HG03175 (cell line): Measurements from ENCODE around the gene TACR2.

Experiments
- ATAC-seq: cut with Tn5 transposase; IDR thresholded peaks from one replicate; pipeline ENCODE4 v1.9.1; 2021; ENCODE audit warnings: mild to moderate bottlenecking, moderate library complexity; ENCODE audit not compliant: unreplicated experiment

TACR2 gene

GRCh38 chr10:69405221-69405620, 11.5 kb downstream of the TACR2 start:
- no peak for ATAC-seq

- no peak for ATAC-seq
Measured at GRCh38 chr10:69404786-69405185, 11.9 kb downstream of the TACR2 start.

- no peak for ATAC-seq
Measured at GRCh38 chr10:69403519-69403918, 13.2 kb downstream of the TACR2 start.

- ATAC-seq = no peak
Measured at GRCh38 chr10:69403066-69403465, 13.7 kb downstream of the TACR2 start.

GRCh38 chr10:69402386-69402785, 14.3 kb downstream of the TACR2 start:
- ATAC-seq = no peak

GRCh38 chr10:69401416-69401815, 15.3 kb downstream of the TACR2 start:
- no peak for ATAC-seq

- ATAC-seq = no peak
Measured at GRCh38 chr10:69400936-69401335, 15.8 kb downstream of the TACR2 start.

GRCh38 chr10:69398466-69398865, 18.3 kb downstream of the TACR2 start:
- no peak for ATAC-seq

GRCh38 chr10:69397972-69398371, 18.7 kb downstream of the TACR2 start:
- ATAC-seq = no peak

- ATAC-seq = no peak
Measured at GRCh38 chr10:69394020-69394419, 22.7 kb downstream of the TACR2 start.

- peak; percentile 81 for ATAC-seq
Measured at GRCh38 chr10:69392481-69393000, 24.2 kb downstream of the TACR2 start.

GRCh38 chr10:69391158-69391557, 25.6 kb downstream of the TACR2 start:
- no peak for ATAC-seq

- no peak for ATAC-seq
Measured at GRCh38 chr10:69389827-69390490, 26.8 kb downstream of the TACR2 start.

GRCh38 chr10:69388488-69388887, 28.2 kb downstream of the TACR2 start:
- ATAC-seq = no peak

- no peak for ATAC-seq
Measured at GRCh38 chr10:69387500-69387899, 29.2 kb downstream of the TACR2 start.

GRCh38 chr10:69385454-69386350, 31.0 kb downstream of the TACR2 start:
- no peak for ATAC-seq

- ATAC-seq = no peak
Measured at GRCh38 chr10:69384320-69384719, 32.4 kb downstream of the TACR2 start.

GRCh38 chr10:69383558-69383957, 33.2 kb downstream of the TACR2 start:
- no peak for ATAC-seq

- ATAC-seq = no peak
Measured at GRCh38 chr10:69382382-69383117, 34.2 kb downstream of the TACR2 start.

GRCh38 chr10:69379800-69380199, 36.9 kb downstream of the TACR2 start:
- ATAC-seq = no peak

GRCh38 chr10:69377933-69378332, 38.8 kb downstream of the TACR2 start:
- no peak for ATAC-seq
